Measurements from ENCODE around the gene MOCS3.

MOCS3 gene

GRCh38 chr20:51001430-51002265 is 43.0 kb downstream of the MOCS3 start:
- TF ChIP-seq, protein P1, sequence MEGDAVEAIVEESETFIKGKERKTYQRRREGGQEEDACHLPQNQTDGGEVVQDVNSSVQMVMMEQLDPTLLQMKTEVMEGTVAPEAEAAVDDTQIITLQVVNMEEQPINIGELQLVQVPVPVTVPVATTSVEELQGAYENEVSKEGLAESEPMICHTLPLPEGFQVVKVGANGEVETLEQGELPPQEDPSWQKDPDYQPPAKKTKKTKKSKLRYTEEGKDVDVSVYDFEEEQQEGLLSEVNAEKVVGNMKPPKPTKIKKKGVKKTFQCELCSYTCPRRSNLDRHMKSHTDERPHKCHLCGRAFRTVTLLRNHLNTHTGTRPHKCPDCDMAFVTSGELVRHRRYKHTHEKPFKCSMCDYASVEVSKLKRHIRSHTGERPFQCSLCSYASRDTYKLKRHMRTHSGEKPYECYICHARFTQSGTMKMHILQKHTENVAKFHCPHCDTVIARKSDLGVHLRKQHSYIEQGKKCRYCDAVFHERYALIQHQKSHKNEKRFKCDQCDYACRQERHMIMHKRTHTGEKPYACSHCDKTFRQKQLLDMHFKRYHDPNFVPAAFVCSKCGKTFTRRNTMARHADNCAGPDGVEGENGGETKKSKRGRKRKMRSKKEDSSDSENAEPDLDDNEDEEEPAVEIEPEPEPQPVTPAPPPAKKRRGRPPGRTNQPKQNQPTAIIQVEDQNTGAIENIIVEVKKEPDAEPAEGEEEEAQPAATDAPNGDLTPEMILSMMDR (IDR thresholded peaks at IDR 0.05; ENCODE audit: low read depth, low read length, missing control alignments) = no peak
- no peak overlapping the region for H3K4me3 ChIP-seq (replicated peaks; ENCODE audit: low read depth, low read length)
- DNase-seq (ENCODE audit: extremely low read depth, low read depth) = no peak

GRCh38 chr20:51002633-51003032 is 44.0 kb downstream of the MOCS3 start:
- DNase-seq (ENCODE audit: extremely low read depth, low read depth) = no peak
- no peak overlapping the region for H3K4me3 ChIP-seq (replicated peaks; ENCODE audit: low read depth, low read length)
- TF ChIP-seq, protein P1 (IDR thresholded peaks at IDR 0.05; ENCODE audit: low read depth, low read length, missing control alignments) = no peak

GRCh38 chr20:51003753-51004152 is 45.1 kb downstream of the MOCS3 start:
- no peak for DNase-seq (ENCODE audit: extremely low read depth, low read depth)
- TF ChIP-seq, protein P1 (IDR thresholded peaks at IDR 0.05; ENCODE audit: low read depth, low read length, missing control alignments) = no peak
- no peak overlapping the region for H3K4me3 ChIP-seq (replicated peaks; ENCODE audit: low read depth, low read length)

- TF ChIP-seq, protein P1 (IDR thresholded peaks at IDR 0.05; ENCODE audit: low read depth, low read length, missing control alignments) = no peak
- DNase-seq (ENCODE audit: extremely low read depth, low read depth) = no peak
- H3K4me3 ChIP-seq (replicated peaks; ENCODE audit: low read depth, low read length) = no peak overlapping the region
Observed at GRCh38 chr20:51004305-51004727, 45.7 kb downstream of the MOCS3 start.

DNA sequence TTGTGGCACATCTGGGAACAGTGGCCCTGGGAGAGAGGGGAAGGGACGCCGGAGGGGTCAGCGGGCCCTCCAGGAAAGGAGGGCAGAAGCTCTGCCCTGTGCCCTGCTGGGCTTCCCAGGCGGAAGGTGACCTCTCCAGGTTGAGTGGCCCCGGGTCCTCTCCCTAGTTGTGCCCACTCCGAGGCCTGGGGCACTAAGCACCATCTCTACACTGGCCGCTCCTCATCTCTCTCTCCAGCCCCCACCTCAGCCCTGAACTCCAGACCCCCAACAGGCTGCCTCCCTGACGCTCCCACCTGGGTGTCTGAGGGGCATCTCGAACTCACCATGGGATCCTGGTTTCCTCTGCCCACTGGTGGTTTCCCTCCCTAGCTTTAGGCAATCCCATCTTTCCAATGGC is 46.2 kb downstream of the MOCS3 start:
- H3K4me3 ChIP-seq (replicated peaks; ENCODE audit: low read depth, low read length) = no peak overlapping the region
- no peak for DNase-seq (ENCODE audit: extremely low read depth, low read depth)
- TF ChIP-seq, protein P1 (IDR thresholded peaks at IDR 0.05; ENCODE audit: low read depth, low read length, missing control alignments) = no peak

GRCh38 chr20:51005214-51005613 is 46.6 kb downstream of the MOCS3 start:
- TF ChIP-seq, protein P1 (IDR thresholded peaks at IDR 0.05; ENCODE audit: low read depth, low read length, missing control alignments) = no peak
- DNase-seq (ENCODE audit: extremely low read depth, low read depth) = no peak
- no peak overlapping the region for H3K4me3 ChIP-seq (replicated peaks; ENCODE audit: low read depth, low read length)
